Gastrocnemius medialis (tissue), 4 donors: Measurements from ENCODE around the gene IQSEC1. TPM values are rescaled to one million over a fixed set of nuclear protein-coding genes. Genes with fewer than 3 reads are reported as not detected.

Experiments
- ATAC-seq, 2 donors: fragments of 150-250 bp; one replicate each; pipeline ENCODE4 v1.9.1; 2016
- DNase-seq, 2 donors: peaks; one replicate each; pipeline ENCODE4 v3.0.0-alpha.2; 2019
- H3K27ac ChIP-seq, 4 donors: fragments of 200-600 bp; sonication (generic); 1 replicate in 1 of 4; 2 replicates in 3 of 4; pipeline ENCODE4 v1.5.1; 2016 to 2018; ENCODE audit warnings: mild to moderate bottlenecking in 2 of 4, moderate library complexity in 1 of 4
- H3K27me3 ChIP-seq, 3 donors: fragments of 200-600 bp; sonication (generic) in 2 of 3; 1 replicate in 1 of 3; 2 replicates in 2 of 3; pipeline versions ENCODE4 v1.5.1 to v1.6.0; 2016 to 2019; ENCODE audit warnings: mild to moderate bottlenecking in 1 of 3, moderate library complexity in 1 of 3
- H3K36me3 ChIP-seq, 2 donors: fragments of 200-600 bp; sonication (generic) in 1 of 2; one replicate each; pipeline ENCODE4 v1.5.1; 2017 to 2018
- H3K4me1 ChIP-seq, 2 donors: fragments of 200-600 bp; sonication (generic) in 1 of 2; one replicate each; pipeline ENCODE4 v1.5.1; 2016 to 2017; ENCODE audit warnings: mild to moderate bottlenecking in 2 of 2
- H3K4me3 ChIP-seq, 4 donors: fragments of 200-600 bp; sonication (generic) in 3 of 4; 1 replicate in 1 of 4; 2 replicates in 3 of 4; pipeline ENCODE4 v1.5.1; 2016 to 2019; ENCODE audit warnings: mild to moderate bottlenecking in 2 of 4
- H3K9me3 ChIP-seq, 3 donors: fragments of 200-600 bp; sonication (generic) in 2 of 3; 1 replicate in 1 of 3; 2 replicates in 2 of 3; pipeline ENCODE4 v1.5.1; 2016 to 2019
- POLR2A ChIP-seq, 2 donors: fragments of 450-650 bp; IDR thresholded peaks; one replicate each; pipeline ENCODE4 v1.6.1; 2017; ENCODE audit warnings: antibody characterized with exemption in 2 of 2, mild to moderate bottlenecking in 2 of 2, moderate library complexity in 2 of 2
- in situ Hi-C, 4 donors: fragments of 200-750 bp; cut with MboI; loops; one replicate each; pipeline versions ENCODE4 v1.15.0 to v1.8.0; 2017; ENCODE audit warnings: low sequenced_read_pairs in 4 of 4
- intact Hi-C: fragments of 100-400 bp; cut with DNase I; formaldehyde crosslinking; loops from one replicate; pipeline ENCODE4 v1.15.1; 2023; ENCODE audit warnings: low total_unique reads
- total RNA-seq, 4 donors: library from RNA; depleted of rRNA; stranded (reverse); fragments of >200 nt; gene quantifications; one replicate each; pipeline versions ENCODE4 v1.1.0 to v1.2.3, GENCODE V29; 2016
- TF ChIP-seq, protein P1 (sequence below), 5 experiments: fragments of 450-650 bp in 3 of 5; fragments of 200-600 bp in 2 of 5; sonication (generic) in 2 of 5; IDR thresholded peaks in 4 of 5; conservative IDR thresholded peaks in 1 of 5; 1 replicate in 4 of 5; 2 replicates in 1 of 5; pipeline ENCODE4 v1.5.1; 2016 to 2019; ENCODE audit warnings: antibody characterized with exemption in 5 of 5, mild to moderate bottlenecking in 3 of 5, moderate library complexity in 3 of 5

IQSEC1 gene
- total RNA-seq, 4 donors from 2014 or later: 15.2 to 31.3 (median 28.0) TPM

DNA sequence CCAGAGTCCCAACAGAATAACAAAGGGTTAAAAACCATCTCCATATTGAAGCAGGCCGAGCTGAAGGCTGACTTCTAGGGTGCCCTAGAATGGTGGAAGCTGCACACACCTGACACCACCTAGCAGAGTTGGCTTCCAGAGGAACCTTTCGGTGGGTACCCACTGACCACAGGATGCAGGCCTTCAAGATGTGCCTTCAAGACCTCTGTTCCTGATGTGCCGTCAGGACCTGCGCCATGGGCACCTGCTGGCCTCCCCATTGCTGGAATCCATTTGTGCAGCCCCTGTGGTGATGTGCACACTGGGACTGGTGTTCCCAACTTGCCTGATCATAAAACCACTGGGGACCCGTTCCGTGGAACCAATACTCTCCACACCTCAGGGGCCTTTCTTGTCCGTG lies 196.2 kb downstream of the IQSEC1 start:
- intact Hi-C loops: no loop called here
- DNase-seq: no peak
- Histone ChIP-seq H3K27ac (no peak overlapping the region), H3K36me3 (no peaks in the 10 kb centered on the region), H3K4me1 (peaks cover 0 to 10% of the 10 kb centered on the region in 2 donors), H3K27me3 (no peaks in the 10 kb centered on the region), H3K9me3 (no peaks in the 10 kb centered on the region), H3K4me3 (no peak overlapping the region)
- TF ChIP-seq, protein P1, sequence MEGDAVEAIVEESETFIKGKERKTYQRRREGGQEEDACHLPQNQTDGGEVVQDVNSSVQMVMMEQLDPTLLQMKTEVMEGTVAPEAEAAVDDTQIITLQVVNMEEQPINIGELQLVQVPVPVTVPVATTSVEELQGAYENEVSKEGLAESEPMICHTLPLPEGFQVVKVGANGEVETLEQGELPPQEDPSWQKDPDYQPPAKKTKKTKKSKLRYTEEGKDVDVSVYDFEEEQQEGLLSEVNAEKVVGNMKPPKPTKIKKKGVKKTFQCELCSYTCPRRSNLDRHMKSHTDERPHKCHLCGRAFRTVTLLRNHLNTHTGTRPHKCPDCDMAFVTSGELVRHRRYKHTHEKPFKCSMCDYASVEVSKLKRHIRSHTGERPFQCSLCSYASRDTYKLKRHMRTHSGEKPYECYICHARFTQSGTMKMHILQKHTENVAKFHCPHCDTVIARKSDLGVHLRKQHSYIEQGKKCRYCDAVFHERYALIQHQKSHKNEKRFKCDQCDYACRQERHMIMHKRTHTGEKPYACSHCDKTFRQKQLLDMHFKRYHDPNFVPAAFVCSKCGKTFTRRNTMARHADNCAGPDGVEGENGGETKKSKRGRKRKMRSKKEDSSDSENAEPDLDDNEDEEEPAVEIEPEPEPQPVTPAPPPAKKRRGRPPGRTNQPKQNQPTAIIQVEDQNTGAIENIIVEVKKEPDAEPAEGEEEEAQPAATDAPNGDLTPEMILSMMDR (IDR thresholded peaks at IDR 0.05 in 4 of 5, conservative IDR thresholded peaks at IDR 0.05 in 1 of 5): no peak
- no peak for ATAC-seq
- in situ Hi-C loops: loop anchor here in 3 of 4 donors (25.0 kb wide), 1 partner anchor 110 kb away; no protein-coding TSS in a partner anchor

DNA sequence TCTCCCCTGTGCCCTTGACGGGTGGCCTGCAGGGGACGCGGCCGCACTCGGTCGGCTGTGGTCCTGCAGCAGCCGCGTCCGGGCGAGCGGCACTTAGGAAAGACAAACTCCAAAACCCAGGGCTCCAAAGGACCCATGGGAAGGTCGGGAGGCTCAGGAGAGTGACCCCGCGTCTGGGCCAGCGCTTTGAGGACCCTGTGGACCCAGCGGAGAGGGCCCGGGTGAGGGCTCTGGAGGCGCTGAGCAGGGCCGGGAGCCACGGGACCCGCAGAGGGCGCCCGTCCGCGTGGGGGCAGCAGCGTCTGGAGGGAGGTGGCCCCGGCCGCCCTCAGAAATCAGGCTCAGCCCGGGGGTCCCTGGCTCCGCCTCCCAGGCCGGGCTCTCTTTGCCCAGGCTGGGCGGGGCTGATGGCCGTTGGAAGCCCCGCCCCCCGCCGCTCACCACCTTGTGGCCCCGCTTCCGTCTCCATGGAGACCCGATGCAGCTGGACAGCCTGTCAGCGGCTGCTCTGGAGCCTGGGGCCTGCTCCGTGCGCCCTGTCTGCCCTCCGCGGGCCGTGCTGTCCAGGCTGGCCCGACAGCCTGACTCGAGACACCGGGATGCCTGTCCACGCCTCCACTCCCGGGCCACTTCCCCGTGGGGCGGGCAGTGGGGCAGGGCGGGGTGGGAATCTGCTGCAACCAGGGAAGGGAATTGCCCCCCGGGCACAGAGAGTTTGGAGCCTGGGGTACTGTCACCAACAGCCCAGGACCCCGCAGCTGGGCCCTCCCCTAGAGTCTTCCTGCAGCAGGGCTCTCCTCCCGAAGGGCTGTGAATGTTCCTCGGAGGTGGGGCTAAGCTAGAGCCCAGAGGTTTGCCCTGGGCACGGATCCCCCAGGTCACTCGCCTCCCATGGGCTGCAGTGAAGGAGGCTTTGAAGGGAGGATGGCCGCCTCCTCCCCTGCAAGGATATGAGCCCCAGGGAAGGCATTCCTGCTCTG lies 197.1 kb downstream of the IQSEC1 start:
- H3K4me1 ChIP-seq: peaks cover 7 to 17% of the 10 kb centered on the region in 2 donors
- H3K27ac ChIP-seq: no peak overlapping the region
- intact Hi-C loops (no loop called here), in situ Hi-C loops (loop anchor here in 3 of 4 donors (25.0 kb wide), 1 partner anchor 111 kb away; no protein-coding TSS in a partner anchor)
- H3K4me3 ChIP-seq: peak overlapping the region in 3 of 4 donors; percentile 25 to 31 (median 31)
- no peak for ATAC-seq
- TF ChIP-seq, protein P1 (IDR thresholded peaks at IDR 0.05 in 4 of 5, conservative IDR thresholded peaks at IDR 0.05 in 1 of 5): peak in 3 of 5 experiments; percentile 8 to 37 (median 33)
- TF ChIP-seq POLR2A (IDR thresholded peaks at IDR 0.05): no peak
- DNase-seq: no peak
- no peaks in the 10 kb centered on the region for H3K27me3 ChIP-seq
- no peaks in the 10 kb centered on the region for H3K36me3 ChIP-seq
- H3K9me3 ChIP-seq: no peaks in the 10 kb centered on the region

DNA sequence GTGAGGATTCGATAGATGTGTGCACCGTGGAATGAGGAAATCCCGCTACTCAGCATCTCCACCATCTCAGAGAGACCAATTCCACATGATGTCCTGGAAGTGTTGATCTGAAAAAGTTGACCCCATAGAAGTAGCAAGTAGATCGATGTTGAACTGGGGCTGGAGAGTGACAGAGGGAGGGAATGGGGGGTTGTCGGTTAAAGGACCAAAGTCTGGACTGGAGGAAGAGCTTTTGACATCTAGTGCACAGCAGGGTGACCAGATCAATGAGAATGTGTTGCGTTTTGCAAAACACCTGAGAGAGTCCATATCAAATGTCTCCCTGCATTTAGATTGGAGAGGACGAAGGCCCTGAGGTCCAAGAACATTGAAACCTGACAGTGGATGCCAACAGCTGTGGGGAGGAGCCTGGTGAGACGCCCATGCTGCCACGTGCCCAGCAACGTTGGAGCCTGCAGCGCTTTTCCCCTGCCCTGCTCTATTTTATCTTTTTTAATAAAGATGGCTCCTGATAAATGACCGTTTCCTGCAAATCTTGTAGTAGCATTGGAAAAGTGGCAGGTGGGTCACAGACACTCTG lies 201.7 kb downstream of the IQSEC1 start:
- DNase-seq: peak; percentile 72 to 81
- Histone ChIP-seq H3K36me3 (no peaks in the 10 kb centered on the region), H3K4me3 (peak overlapping the region in 1 of 4 donors; percentile 22), H3K27me3 (no peaks in the 10 kb centered on the region), H3K9me3 (no peaks in the 10 kb centered on the region), H3K4me1 (peaks cover 21 to 34% of the 10 kb centered on the region in 2 donors), H3K27ac (peak overlapping the region; percentile 67 to 79 (median 73))
- intact Hi-C loops (no loop called here), in situ Hi-C loops (no loop called here)
- no peak for TF ChIP-seq POLR2A (IDR thresholded peaks at IDR 0.05)
- TF ChIP-seq, protein P1 (IDR thresholded peaks at IDR 0.05 in 4 of 5, conservative IDR thresholded peaks at IDR 0.05 in 1 of 5): no peak
- ATAC-seq: peak; percentile 87 to 88

DNA sequence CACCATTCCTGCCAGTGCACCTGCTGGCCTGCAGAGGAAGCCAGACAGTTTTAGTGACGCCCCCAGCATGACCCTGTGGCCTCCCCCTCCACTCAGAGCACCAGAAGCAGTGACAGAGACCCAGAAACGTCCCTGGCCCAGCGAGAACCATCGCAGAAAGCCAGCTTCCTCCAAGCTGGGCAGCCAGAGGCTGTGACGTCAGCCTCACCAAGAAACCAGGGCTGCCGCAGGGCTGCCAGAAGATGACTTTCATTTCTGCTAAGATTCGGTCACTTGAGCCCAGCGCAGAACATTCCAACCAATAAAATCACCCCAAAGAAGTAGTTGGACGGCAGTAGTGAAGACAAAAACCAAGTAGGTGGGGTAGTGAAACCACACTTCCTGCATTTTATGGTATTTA lies 202.3 kb downstream of the IQSEC1 start:
- TF ChIP-seq, protein P1 (IDR thresholded peaks at IDR 0.05 in 4 of 5, conservative IDR thresholded peaks at IDR 0.05 in 1 of 5): no peak
- no peak for TF ChIP-seq POLR2A (IDR thresholded peaks at IDR 0.05)
- Histone ChIP-seq H3K27me3 (no peaks in the 10 kb centered on the region), H3K36me3 (no peaks in the 10 kb centered on the region), H3K27ac (peak overlapping the region; percentile 67 to 79 (median 73)), H3K4me1 (peaks cover 21 to 29% of the 10 kb centered on the region in 2 donors), H3K4me3 (peak overlapping the region in 1 of 4 donors; percentile 22), H3K9me3 (no peaks in the 10 kb centered on the region)
- intact Hi-C loops (no loop called here), in situ Hi-C loops (no loop called here)
- DNase-seq: peak in 1 of 2 donors; percentile 68
- peak; percentile 59 to 65 for ATAC-seq
